Sigmoid colon (tissue), 3 donors: ENCODE results near the gene LHX3.

Experiments
- CTCF ChIP-seq, 4 experiments: fragments of 450-650 bp in 3 of 4; fragments of 200-600 bp in 1 of 4; IDR thresholded peaks; one replicate each; pipeline ENCODE4 v1.5.1; 2016 to 2019; ENCODE audit warnings: antibody characterized with exemption in 4 of 4, mild to moderate bottlenecking in 3 of 4, moderate library complexity in 2 of 4
- POLR2A ChIP-seq, 2 donors: fragments of 450-650 bp; IDR thresholded peaks; one replicate each; pipeline ENCODE4 v1.6.1; 2016; ENCODE audit warnings: antibody characterized with exemption in 2 of 2, mild to moderate bottlenecking in 2 of 2, moderate library complexity in 2 of 2

GRCh38 chr9:136209786-136210185 lies 4.9 kb upstream of the LHX3 start:
- TF ChIP-seq POLR2A (IDR thresholded peaks at IDR 0.05) (no peak), CTCF (IDR thresholded peaks at IDR 0.05) (no peak)
